H9 (cell line): ENCODE results near the gene SYCP2L. TPM values are rescaled to one million over a fixed set of nuclear protein-coding genes. Genes with fewer than 3 reads are reported as not detected.

Source experiments
- DNase-seq: peaks from one replicate; pipeline ENCODE4 v3.0.0-alpha.2; 2017
- H2AFZ ChIP-seq: one replicate; pipeline ENCODE4 v1.6.1; 2013; ENCODE audit warnings: mild to moderate bottlenecking, low read length, control low read depth, moderate library complexity
- H2AK5ac ChIP-seq: 2 replicates; pipeline ENCODE4 v1.6.1; 2013; ENCODE audit warnings: low read length, control low read depth, mixed read lengths; ENCODE audit not compliant: insufficient read length
- H2BK120ac ChIP-seq: one replicate; pipeline ENCODE4 v1.6.1; 2013; ENCODE audit warnings: low read depth, mild to moderate bottlenecking, low read length, control low read depth, inconsistent platforms; ENCODE audit not compliant: poor library complexity, severe bottlenecking
- H2BK12ac ChIP-seq: 2 replicates; pipeline ENCODE4 v1.6.1; 2013; ENCODE audit warnings: low read length, control low read depth, mixed read lengths, low read depth; ENCODE audit not compliant: insufficient read length
- H2BK15ac ChIP-seq: 2 replicates; pipeline ENCODE4 v1.6.1; 2013; ENCODE audit warnings: low read depth, low read length, control low read depth
- H2BK20ac ChIP-seq: one replicate; pipeline ENCODE4 v1.6.1; 2013; ENCODE audit warnings: low read depth, mild to moderate bottlenecking, low read length, control low read depth, inconsistent platforms; ENCODE audit not compliant: poor library complexity, severe bottlenecking
- H2BK5ac ChIP-seq: 2 replicates; pipeline ENCODE4 v1.6.1; 2013; ENCODE audit warnings: low read length, control low read depth, mixed read lengths; ENCODE audit not compliant: insufficient read length
- H3K14ac ChIP-seq: 2 replicates; pipeline ENCODE4 v1.6.1; 2013; ENCODE audit warnings: low read length, control low read depth; ENCODE audit not compliant: insufficient read depth
- H3K18ac ChIP-seq: 2 replicates; pipeline ENCODE4 v1.6.1; 2013; ENCODE audit warnings: low read depth, mild to moderate bottlenecking, mixed read lengths, low read length, control low read depth; ENCODE audit not compliant: insufficient read length
- H3K23ac ChIP-seq: 2 replicates; pipeline ENCODE4 v1.6.1; 2013; ENCODE audit warnings: low read length, control low read depth, mixed read lengths, low read depth; ENCODE audit not compliant: insufficient read length
- H3K23me2 ChIP-seq: 2 replicates; pipeline ENCODE4 v1.6.1; 2013; ENCODE audit warnings: low read depth, mild to moderate bottlenecking, mixed read lengths, low read length, control low read depth; ENCODE audit not compliant: insufficient read length, poor library complexity, severe bottlenecking
- H3K27ac ChIP-seq: 2 replicates; pipeline ENCODE4 v1.5.1; 2013; ENCODE audit warnings: low read length, control low read depth, mixed read lengths, low read depth; ENCODE audit not compliant: insufficient read length
- H3K27me3 ChIP-seq: 2 replicates; pipeline ENCODE4 v1.6.1; 2013; ENCODE audit warnings: low read length, control low read depth, inconsistent platforms; ENCODE audit not compliant: insufficient read depth
- H3K4ac ChIP-seq: 2 replicates; pipeline ENCODE4 v1.6.1; 2013; ENCODE audit warnings: low read depth, mild to moderate bottlenecking, control low read depth, inconsistent platforms, low read length, moderate library complexity
- H3K4me1 ChIP-seq: 2 replicates; pipeline ENCODE4 v1.6.1; 2013; ENCODE audit warnings: low read length, control low read depth, inconsistent platforms; ENCODE audit not compliant: insufficient read depth
- H3K4me2 ChIP-seq: 2 replicates; pipeline ENCODE4 v1.6.1; 2013; ENCODE audit warnings: low read length, control low read depth, mixed read lengths; ENCODE audit not compliant: insufficient read length, insufficient read depth
- H3K56ac ChIP-seq: 2 replicates; pipeline ENCODE4 v1.6.1; 2013; ENCODE audit warnings: low read depth, mild to moderate bottlenecking, mixed read lengths, low read length, control low read depth; ENCODE audit not compliant: insufficient read length
- H3K79me1 ChIP-seq: 2 replicates; pipeline ENCODE4 v1.6.1; 2013; ENCODE audit warnings: low read depth, mild to moderate bottlenecking, moderate library complexity, low read length, control low read depth, inconsistent platforms; ENCODE audit not compliant: insufficient read depth, poor library complexity, severe bottlenecking
- H3K79me2 ChIP-seq: 2 replicates; pipeline ENCODE4 v1.6.1; 2013; ENCODE audit warnings: low read length, control low read depth, inconsistent platforms; ENCODE audit not compliant: insufficient read depth
- H3K9ac ChIP-seq: 2 replicates; pipeline ENCODE4 v1.6.1; 2013; ENCODE audit warnings: low read length, control low read depth, mixed read lengths; ENCODE audit not compliant: insufficient read length; ENCODE audit errors: extremely low read depth
- H3K9me3 ChIP-seq: one replicate; pipeline ENCODE4 v1.6.1; 2013; ENCODE audit warnings: low read depth, low read length, inconsistent platforms; ENCODE audit not compliant: control insufficient read depth
- H3T11ph ChIP-seq: one replicate; pipeline ENCODE4 v1.6.1; 2013; ENCODE audit warnings: mild to moderate bottlenecking, low read length, control low read depth, inconsistent platforms
- H4K20me1 ChIP-seq: one replicate; pipeline ENCODE4 v1.6.1; 2013; ENCODE audit not compliant: control insufficient read depth, insufficient read length, insufficient read depth
- H4K5ac ChIP-seq: 2 replicates; pipeline ENCODE4 v1.6.1; 2013; ENCODE audit warnings: low read depth, mild to moderate bottlenecking, mixed read lengths, low read length, control low read depth; ENCODE audit not compliant: insufficient read length
- H4K8ac ChIP-seq: replicated peaks from 2 replicates; pipeline ENCODE4 v1.6.1; 2013; ENCODE audit warnings: low read length, control low read depth, mixed read lengths, low read depth; ENCODE audit not compliant: insufficient read length
- H4K91ac ChIP-seq: 2 replicates; pipeline ENCODE4 v1.6.1; 2013; ENCODE audit warnings: low read depth, mild to moderate bottlenecking, moderate library complexity, mixed read lengths, low read length, control low read depth; ENCODE audit not compliant: insufficient read length
- H3K27ac Mint-ChIP-seq, 3 experiments: 2 replicates in 2 of 3; 3 replicates in 1 of 3; pipeline ENCODE4 v1.8.0; 2020 to 2021; ENCODE audit warnings: mixed read lengths in 3 of 3, mild to moderate bottlenecking in 1 of 3, moderate library complexity in 1 of 3
- H3K27me3 Mint-ChIP-seq: 2 replicates; pipeline ENCODE4 v1.8.0; 2021; ENCODE audit warnings: low read depth, mild to moderate bottlenecking, moderate library complexity, mixed read lengths
- H3K36me3 Mint-ChIP-seq, 3 experiments: 2 replicates in 2 of 3; 3 replicates in 1 of 3; pipeline ENCODE4 v1.8.0; 2020 to 2021; ENCODE audit warnings: low read depth in 3 of 3, mixed read lengths in 3 of 3; ENCODE audit not compliant: insufficient read depth in 1 of 3
- H3K4me1 Mint-ChIP-seq, 2 experiments: 2 replicates each; pipeline ENCODE4 v1.8.0; 2020; ENCODE audit warnings: mixed read lengths in 2 of 2
- H3K4me3 Mint-ChIP-seq, 2 experiments: 2 replicates in 1 of 2; 3 replicates in 1 of 2; pipeline ENCODE4 v1.8.0; 2020 to 2021; ENCODE audit warnings: mild to moderate bottlenecking in 2 of 2, mixed read lengths in 2 of 2, moderate library complexity in 1 of 2
- H3K9me3 Mint-ChIP-seq, 2 experiments: 2 replicates in 1 of 2; 3 replicates in 1 of 2; pipeline ENCODE4 v1.8.0; 2020; ENCODE audit warnings: mild to moderate bottlenecking in 2 of 2, mixed read lengths in 2 of 2, moderate library complexity in 1 of 2
- CTCF ChIP-seq: fragments of 200-600 bp; sonication (generic); conservative IDR thresholded peaks from 3 replicates; pipeline ENCODE4 v1.8.0; 2021; ENCODE audit warnings: antibody characterized with exemption, mild to moderate bottlenecking
- whole genome bisulfite sequencing: extraction: QIAGEN DNeasy Blood & Tissue Kit; methylation state at CpG from one replicate; pipeline ENCODE4 v1.1.7; 2013; ENCODE audit warnings: missing lambda C conversion rate, low lambda C conversion rate, mixed read lengths; ENCODE audit not compliant: insufficient read length; ENCODE audit errors: extremely low coverage; 5-methylcytosine and 5-hydroxymethylcytosine counted together
- total RNA-seq: library from RNA; stranded (reverse); gene quantifications from 2 replicates; pipeline ENCODE4 v1.2.1, GENCODE V29; 2021

The SYCP2L gene
- total RNA-seq, 1 experiment from 2014 or later, result 3.5 TPM

GRCh38 chr6:10999994-11000393 is 113.1 kb downstream of the SYCP2L start:
- H4K91ac ChIP-seq, result no peak overlapping the region
- Mint-ChIP-seq H3K9me3 (no peaks in the 10 kb centered on the region), H3K27me3 (no peaks in the 10 kb centered on the region), H3K4me1 (peaks cover 21 to 22% of the 10 kb centered on the region in 2 experiments), H3K27ac (no peak overlapping the region), H3K4me3 (no peak overlapping the region), H3K36me3 (no peaks in the 10 kb centered on the region)
- H2BK15ac ChIP-seq, result no peak overlapping the region
- no peak overlapping the region for H2BK120ac ChIP-seq
- no peak overlapping the region for H2BK12ac ChIP-seq
- H2AFZ ChIP-seq, result no peak overlapping the region
- no peaks in the 10 kb centered on the region for H3K23me2 ChIP-seq
- no peaks in the 10 kb centered on the region for H3K9me3 ChIP-seq
- no peak overlapping the region for H2BK5ac ChIP-seq
- H3K27ac ChIP-seq, result no peak overlapping the region
- H4K20me1 ChIP-seq, result no peaks in the 10 kb centered on the region
- H4K5ac ChIP-seq, result no peak overlapping the region
- no peak for TF ChIP-seq CTCF
- no peak overlapping the region for H3K23ac ChIP-seq
- peaks cover 7% of the 10 kb centered on the region; the same call in 1 of the 2 replicates for H3K4me1 ChIP-seq
- no peak overlapping the region for H3K14ac ChIP-seq
- no peak overlapping the region for H3K56ac ChIP-seq
- no peaks in the 10 kb centered on the region for H3K79me2 ChIP-seq
- no peak for DNase-seq
- no peak overlapping the region for H3T11ph ChIP-seq
- no peak overlapping the region for H2BK20ac ChIP-seq
- H4K8ac ChIP-seq, result no peak overlapping the region
- no peak overlapping the region for H3K9ac ChIP-seq
- H3K4me2 ChIP-seq, result no peak overlapping the region
- H3K79me1 ChIP-seq, result no peaks in the 10 kb centered on the region
- no peaks in the 10 kb centered on the region for H3K27me3 ChIP-seq
- no peak overlapping the region for H3K4ac ChIP-seq
- no CpG with 5 or more reads among the region's 2 CpGs for WGBS
- H3K18ac ChIP-seq, result no peak overlapping the region
- H2AK5ac ChIP-seq, result no peak overlapping the region
